OCI-LY1 (cell line): ENCODE data around the gene ST3GAL4.

Source experiments
- CTCF ChIP-seq: fragments of 200-600 bp; sonication (generic), shearing (Covaris generic); IDR thresholded peaks from 2 replicates; pipeline ENCODE4 v1.5.1; 2017; ENCODE audit warnings: mild to moderate bottlenecking, antibody characterized with exemption, low read length, moderate library complexity, mixed read lengths
- EZH2 ChIP-seq: fragments of 200-600 bp; sonication (generic), shearing (Covaris generic); IDR thresholded peaks from 2 replicates; pipeline ENCODE4 v1.8.0; 2017; ENCODE audit warnings: borderline replicate concordance, mixed run types, mild to moderate bottlenecking, antibody characterized with exemption, low read length, moderate library complexity, mixed read lengths

- no peak for TF ChIP-seq CTCF
- no peak for TF ChIP-seq EZH2
These were observed 91.1 kb downstream of the ST3GAL4 start for GRCh38 chr11:126446581-126446980.
